ENCODE results near the gene TMEM156.

The TMEM156 gene

GRCh38 chr4:38955957-38956356 is 76.3 kb downstream of the TMEM156 start:
- TF ChIP-seq CTCF (IDR thresholded peaks at IDR 0.05; ENCODE audit: low read depth, low read length), result no peak
- no peak overlapping the region for H3K4me3 ChIP-seq (ENCODE audit: low read depth, low read length)

- no peak overlapping the region for H3K4me3 ChIP-seq (ENCODE audit: low read depth, low read length)
- TF ChIP-seq CTCF (IDR thresholded peaks at IDR 0.05; ENCODE audit: low read depth, low read length), result no peak
Observed at GRCh38 chr4:38954727-38955126, 77.5 kb downstream of the TMEM156 start.

GRCh38 chr4:38952017-38952416 is 80.2 kb downstream of the TMEM156 start:
- no peak overlapping the region for H3K4me3 ChIP-seq (ENCODE audit: low read depth, low read length)
- no peak for TF ChIP-seq CTCF (IDR thresholded peaks at IDR 0.05; ENCODE audit: low read depth, low read length)

- TF ChIP-seq CTCF (IDR thresholded peaks at IDR 0.05; ENCODE audit: low read depth, low read length), result no peak
- no peak overlapping the region for H3K4me3 ChIP-seq (ENCODE audit: low read depth, low read length)
Observed at GRCh38 chr4:38951598-38951997, 80.6 kb downstream of the TMEM156 start.

GRCh38 chr4:38950734-38951133 is 81.5 kb downstream of the TMEM156 start:
- no peak for TF ChIP-seq CTCF (IDR thresholded peaks at IDR 0.05; ENCODE audit: low read depth, low read length)
- H3K4me3 ChIP-seq (ENCODE audit: low read depth, low read length), result no peak overlapping the region

- no peak overlapping the region for H3K4me3 ChIP-seq (ENCODE audit: low read depth, low read length)
- TF ChIP-seq CTCF (IDR thresholded peaks at IDR 0.05; ENCODE audit: low read depth, low read length), result no peak
Observed at GRCh38 chr4:38950159-38950558, 82.0 kb downstream of the TMEM156 start.

- TF ChIP-seq CTCF (IDR thresholded peaks at IDR 0.05; ENCODE audit: low read depth, low read length), result no peak
- no peak overlapping the region for H3K4me3 ChIP-seq (ENCODE audit: low read depth, low read length)
Observed at GRCh38 chr4:38949411-38950051, 82.7 kb downstream of the TMEM156 start.

Data from WI38 (cell line).